Stimulated activated CD4-positive, alpha-beta T cell treated with anti-CD3 and anti-CD28 coated beads, Interleukin-1b, Interleukin-23, amount 100 ng/mL, for 24 hours (primary cell): Measurements from ENCODE around the gene USF2.
"Not testable (repeated sequence)": the region's sequence is repeated elsewhere in the genome, so short reads cannot be mapped to it uniquely, and the experiment has no call there.

Source experiments
- DNase-seq, 4 experiments: peaks; one replicate each; pipeline ENCODE4 v3.0.0-alpha.2; 2020; ENCODE audit warnings: low read depth in 4 of 4, low spot score in 1 of 4

The USF2 gene

DNA sequence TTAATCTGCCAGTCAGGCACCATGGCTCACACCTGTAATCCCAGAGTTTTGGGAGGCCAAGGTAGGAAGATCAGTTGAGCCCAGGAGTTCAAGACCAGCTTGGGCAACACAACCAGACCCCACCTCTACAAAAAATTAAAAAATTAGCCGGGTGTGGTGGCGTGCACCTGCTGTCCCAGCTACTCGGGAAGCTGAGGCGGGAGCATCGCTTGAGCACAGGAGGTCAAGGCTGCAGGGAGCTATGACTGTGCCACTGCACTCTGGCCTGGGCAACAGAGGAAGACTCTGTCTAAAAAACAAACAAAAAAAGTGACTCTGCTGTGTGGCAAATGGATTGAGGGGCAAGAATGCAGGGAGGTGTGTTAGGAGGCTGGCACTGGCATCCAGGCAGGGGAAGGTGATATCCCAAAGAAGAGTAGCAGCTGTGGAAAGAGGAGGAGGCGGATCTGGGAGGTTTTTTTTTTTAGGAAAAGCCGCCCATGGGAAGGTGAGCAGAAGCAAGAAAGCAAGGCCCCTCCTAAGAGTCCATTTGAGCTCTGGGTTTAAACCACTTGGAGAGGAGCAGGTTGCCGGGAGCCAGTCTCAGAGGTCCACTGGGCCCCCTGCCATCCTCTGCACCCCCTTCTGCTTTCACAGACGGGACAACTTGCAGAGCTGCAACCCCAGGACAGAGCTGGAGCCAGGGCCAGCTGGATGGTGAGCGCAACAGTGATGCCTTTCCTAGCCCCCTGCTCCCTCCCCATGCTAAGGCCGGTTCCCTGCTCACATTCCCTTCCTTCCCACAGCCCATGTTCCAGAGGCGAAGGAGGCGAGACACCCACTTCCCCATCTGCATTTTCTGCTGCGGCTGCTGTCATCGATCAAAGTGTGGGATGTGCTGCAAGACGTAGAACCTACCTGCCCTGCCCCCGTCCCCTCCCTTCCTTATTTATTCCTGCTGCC lies 15.7 kb downstream of the USF2 start:
- no peak for DNase-seq

DNA sequence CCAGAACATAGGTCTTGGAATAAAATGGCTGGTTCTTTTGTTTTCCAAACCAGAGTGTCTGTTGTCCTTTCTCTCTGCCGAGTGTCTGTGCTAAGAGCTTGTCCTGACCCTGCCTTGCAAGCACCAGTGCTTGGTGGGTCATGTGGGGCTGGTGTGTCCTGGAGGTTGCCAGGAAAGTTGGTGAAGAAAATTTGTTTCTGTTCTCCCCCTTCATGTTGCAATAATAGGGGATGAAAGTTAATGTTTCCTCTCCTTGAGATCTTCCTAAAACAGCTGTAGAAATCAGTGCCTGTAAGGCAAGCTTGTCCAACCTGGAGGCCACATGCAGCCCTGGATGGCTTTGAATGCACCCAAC lies 16.3 kb downstream of the USF2 start:
- DNase-seq: no peak

DNA sequence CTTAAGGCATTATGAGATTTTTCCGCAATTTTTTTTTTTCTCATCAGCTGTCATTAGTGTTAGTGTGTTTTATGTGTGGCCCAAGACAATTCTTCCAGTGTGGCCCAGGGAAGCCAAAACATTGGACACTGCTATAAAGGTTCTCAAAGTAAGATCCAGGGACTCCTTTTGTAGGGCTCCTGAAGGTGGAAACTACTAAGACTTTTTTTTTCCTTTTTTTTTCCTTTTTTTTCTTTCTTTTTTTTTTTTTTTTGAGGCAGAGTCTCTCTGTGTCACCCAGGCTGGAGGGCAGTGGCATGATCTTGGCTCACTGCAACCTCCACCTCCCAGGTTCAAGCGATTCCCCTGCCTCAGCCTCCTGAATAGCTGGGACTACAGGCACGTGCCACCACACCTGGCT lies 16.7 kb downstream of the USF2 start:
- not testable (repeated sequence) for DNase-seq

DNA sequence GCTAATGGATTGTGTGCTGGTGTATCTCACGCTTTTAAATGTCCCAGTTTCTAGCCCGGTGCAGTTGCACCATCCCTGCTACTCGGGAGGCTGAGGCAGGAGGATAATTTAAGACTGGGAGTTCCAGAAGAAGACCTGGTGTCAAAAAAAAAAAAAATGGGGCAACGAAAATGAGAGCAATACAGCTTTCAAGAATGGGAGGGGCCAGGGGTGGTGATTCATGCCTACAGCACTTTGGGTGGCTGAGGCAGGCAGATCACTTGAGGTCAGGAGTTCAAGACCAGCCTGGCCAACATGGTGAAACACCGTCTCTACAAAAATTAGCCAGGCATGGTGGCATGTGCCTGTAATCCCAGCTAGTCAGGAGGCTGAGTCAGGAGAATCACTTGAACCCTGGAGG lies 17.3 kb downstream of the USF2 start:
- DNase-seq: not testable (repeated sequence)

DNA sequence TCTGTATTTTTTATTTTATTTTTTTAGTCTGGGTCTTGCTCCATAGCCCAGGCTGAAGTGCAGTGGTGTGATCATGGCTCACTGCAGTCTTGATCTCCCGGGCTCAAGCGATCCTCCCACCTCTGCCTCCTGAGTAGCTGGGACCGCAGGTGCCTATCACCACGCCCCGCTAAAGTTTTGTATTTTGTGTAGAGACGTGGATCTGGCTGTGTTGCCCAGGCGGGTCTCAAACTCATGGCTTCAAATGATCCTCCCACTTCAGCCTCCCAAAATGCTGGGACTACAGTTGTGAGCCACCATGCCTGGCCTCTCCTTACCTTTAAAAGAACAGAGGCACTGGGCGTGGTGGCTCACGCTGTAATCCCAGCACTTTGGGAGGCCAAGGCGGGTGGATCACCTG lies 19.0 kb downstream of the USF2 start:
- no peak for DNase-seq

DNA sequence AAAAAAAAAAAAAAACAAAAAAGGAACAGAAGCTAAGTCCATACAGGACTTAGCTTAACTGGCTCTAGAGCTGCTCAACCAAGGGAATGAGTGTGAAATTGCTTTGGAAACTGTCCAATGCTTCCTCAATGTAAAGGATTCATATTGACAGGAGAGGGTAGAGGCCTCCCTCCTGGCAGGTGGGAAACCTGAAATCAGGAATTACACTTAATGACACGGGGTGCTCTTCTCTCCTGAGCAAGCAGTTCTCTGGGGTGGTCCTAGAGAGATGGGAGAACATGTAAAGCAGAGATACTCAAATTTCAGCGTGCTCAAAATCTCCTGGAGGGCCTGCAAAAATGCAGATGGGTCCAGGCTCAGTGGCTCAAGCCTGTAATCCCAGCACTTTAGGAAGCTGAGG lies 19.6 kb downstream of the USF2 start:
- DNase-seq: no peak

DNA sequence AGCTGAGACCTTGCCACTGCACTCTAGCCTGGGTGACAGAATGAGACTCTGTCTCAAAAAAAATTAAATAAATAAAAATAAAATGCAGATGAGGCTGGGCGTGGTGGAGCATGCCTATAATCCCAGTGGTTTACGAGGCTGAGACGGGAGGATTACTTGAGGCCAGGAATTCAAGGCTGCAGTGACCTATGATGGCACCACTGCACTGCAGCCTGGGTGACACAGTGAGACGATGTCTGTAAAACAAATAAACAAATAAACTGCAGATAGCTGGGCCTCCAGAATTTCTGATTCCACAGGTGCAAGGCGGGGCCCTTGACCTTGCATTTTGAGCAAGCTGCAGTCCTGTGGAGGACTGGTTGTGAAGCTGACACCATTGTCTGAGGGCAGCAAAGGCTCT lies 20.1 kb downstream of the USF2 start:
- DNase-seq: no peak

DNA sequence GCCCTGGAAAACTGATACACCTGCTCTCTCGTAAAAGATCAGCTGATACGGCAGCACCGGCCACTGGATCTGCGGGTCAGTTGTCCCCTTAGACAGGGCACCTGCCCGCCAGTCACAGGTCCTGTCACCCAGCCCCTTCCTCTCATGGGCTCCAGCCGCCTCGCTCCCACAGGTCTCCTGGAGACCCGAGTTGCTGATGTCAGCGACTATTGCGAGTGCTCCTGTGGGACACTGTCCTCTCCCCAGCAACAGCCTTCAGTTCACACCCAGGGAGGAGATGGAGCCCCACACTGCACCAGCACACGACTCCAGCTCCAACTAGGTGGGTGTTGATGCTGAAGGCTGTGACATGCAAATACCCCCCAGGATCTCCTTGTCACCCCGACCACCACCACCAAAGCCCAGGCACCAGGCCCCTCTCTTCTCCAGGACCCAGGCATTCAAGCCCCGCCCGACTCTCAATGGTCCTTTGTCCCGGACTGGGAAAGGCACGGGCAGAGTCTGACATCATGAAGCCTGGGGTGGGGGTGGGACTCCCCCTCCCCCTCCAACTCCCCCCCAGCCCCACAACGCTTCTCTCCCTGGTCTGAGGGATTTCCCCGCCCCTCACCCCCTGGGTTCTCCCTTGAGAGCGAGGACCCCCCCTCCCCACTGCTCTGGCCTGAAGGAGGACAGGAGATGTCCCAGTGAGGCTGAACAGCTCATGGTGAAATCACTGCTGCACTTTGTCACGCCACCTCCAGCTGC lies 21.8 kb downstream of the USF2 start:
- no peak for DNase-seq

DNA sequence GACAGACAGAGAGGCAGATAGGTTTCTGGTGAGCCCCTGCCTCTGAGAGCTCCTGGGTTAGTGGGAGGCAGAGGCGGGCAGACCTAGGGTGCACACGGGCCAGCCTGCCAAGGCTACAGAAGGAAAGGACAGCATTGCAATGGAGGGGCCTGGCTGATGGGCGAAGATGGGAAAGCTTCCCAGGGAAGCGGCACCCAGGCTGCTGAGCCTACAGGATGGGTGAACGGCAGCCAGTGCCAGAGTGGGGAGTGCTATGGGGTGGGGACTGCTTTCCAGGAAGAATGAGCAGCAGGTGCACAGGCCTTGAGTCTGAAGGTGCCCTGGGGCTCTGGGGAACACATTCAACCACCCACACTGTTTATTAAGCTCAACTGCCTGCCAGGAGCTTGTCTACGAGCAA lies 22.5 kb downstream of the USF2 start:
- no peak for DNase-seq

DNA sequence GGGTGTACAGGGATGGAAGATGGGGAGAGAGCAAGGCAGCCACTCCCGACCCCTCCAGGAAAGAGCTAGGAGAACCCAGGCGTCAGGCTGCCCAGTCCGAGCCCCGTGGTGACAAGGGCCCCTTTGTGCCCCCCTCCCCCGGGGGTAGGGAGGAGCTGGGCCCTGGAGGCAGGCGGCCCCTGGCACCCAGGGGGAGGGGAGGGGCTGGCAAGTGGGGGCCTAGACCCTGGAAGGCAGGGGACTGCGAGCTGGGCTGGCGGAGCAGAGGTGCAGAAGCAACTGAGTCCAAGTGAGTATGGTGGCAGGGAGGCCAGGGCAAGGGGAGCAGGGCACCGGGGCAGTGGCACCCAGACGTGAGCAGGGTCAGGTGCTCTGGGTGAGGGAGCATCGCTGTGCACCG lies 23.2 kb downstream of the USF2 start, which contains the start of gene MAG:
Gene MAG (plus strand): TSS at position 246 of the 400 bp plus-strand sequence. CDS start 3,248 bp downstream, outside the sequence.
- no peak for DNase-seq

DNA sequence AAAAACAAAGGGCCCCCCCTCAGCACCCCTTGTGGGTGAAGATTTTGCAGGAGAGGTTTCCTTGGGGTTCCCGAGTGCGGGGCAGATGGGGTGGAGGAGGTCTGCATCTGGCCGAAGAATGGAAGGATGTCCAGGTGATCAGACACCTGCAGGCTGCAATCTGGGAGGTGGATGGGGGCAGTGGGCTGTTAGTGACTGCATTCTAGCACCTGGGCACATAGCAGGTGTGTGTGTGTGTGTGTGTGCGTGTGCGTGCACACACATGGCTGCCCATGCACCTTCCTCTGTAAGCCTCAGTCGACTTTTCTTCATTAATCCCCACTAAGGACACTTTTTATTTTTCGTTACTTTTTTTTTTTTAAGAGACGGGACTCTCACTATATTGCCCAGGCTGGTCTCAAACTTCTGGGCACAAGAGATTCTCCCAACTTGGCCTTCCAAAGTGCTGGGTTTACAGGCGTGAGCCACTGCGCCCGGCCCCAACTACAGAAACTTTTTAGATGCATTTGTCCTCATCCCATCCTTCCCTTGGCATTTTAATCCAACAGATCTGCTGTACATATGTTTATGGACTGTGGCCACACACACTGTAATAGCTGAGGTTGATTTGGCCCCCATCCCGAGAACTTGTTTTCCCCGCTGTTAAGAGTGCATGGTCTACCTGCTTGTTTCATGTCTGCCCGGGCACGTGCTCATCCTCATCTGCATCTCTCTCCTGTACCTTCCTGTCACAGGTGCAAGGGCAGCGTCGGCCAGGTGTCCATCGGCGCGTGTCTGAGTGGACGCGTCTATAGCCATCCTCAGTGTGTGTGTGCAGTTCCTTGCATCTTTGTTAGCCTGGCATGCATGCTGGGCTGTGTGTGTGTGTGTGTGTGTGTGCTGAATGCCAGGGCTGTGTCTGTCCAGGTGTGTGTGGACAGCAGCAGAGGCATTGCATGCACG lies 23.9 kb downstream of the USF2 start:
- no peak for DNase-seq

DNA sequence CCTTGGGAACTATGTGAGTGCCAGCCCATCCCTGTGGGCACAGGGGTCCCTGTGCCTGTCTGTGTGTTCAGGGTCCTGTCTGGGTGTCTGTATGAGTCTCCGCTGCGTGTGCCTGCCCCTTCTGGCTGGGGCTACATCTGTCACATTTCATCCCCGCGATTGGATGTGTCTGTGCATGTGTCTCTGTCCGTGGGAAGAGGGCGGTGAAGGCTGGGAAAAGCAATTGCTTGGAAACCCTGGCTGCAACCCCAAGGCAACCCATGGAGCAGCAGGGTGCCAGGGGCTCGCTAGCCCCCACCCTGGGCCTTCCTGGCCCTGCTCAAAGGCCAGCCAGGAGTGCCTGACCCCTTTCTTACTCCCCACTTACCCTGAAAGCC lies 24.6 kb downstream of the USF2 start:
- no peak for DNase-seq

DNA sequence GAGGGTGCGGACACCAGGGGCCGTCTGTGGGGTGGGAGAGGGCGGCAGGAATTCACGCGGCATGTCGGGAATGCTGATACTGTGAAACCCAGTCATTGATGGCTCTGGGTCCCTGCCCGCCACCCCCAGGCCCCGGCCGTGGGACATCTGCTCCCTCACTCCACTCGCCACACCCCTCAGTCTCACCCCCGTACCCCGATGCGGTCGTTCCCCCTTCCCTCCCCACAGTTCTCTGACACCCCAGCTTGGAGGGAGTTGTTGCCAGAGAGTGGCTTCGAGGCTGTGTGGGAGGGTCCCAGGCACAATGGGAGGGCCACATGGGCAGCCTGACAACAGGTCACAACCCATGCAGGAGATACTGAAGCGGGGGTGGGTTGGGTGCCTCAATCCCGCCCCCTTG lies 25.0 kb downstream of the USF2 start:
- no peak for DNase-seq

DNA sequence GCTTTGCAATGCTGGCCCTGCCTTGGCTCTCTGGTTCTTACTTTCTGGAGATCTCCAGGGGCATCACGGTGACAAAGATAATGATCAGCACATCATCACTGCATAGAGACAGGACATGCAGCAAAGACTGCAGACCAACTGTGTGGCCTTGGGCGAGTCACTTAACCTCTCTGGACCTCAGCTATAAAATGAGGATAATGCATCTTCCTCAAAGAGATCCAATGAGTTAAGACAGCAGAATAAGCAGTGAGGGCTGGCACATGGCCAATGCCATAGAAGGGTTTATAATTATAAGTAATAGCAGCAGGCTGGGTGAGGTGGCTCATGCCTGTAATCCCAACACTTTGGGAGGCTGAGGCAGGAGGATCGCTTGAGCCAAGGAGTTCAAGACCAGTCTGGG lies 25.6 kb downstream of the USF2 start:
- no peak for DNase-seq

DNA sequence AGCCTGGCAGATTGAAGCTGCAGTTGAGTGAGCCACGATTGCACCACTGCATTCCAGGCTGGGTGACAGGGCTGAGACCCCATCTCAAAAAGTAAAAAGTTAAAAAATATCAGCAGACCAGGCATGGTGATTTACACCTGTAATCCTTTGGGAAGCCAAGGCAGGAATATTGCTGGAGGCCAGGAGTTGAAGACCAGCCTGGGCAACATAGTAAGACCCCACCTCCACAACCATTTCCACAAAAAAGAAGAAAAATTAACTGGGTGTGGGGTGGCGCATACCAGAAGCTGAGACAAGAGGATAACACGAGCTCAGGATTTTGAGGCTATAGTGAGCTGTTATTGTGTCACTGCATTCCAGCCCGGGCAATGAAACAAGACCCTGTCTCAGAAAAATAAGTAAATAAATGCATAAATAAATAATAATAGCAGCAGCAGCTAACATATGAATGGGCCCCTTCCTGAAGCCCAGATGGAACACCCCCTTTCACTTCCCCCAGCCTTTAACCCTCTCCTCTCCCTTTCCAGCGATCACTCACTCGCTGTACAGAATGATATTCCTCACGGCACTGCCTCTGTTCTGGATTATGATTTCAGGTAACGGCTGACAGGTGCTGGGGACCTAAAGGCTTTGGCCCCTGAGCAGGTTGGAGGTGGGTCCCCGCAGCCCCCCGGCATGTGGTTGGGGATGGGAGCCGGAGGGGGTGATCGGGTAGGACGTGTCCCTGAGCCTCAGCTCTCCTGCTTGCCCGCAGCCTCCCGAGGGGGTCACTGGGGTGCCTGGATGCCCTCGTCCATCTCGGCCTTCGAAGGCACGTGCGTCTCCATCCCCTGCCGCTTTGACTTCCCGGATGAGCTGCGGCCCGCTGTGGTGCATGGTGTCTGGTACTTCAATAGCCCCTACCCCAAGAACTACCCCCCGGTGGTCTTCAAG lies 26.4 kb downstream of the USF2 start:
- DNase-seq: no peak

DNA sequence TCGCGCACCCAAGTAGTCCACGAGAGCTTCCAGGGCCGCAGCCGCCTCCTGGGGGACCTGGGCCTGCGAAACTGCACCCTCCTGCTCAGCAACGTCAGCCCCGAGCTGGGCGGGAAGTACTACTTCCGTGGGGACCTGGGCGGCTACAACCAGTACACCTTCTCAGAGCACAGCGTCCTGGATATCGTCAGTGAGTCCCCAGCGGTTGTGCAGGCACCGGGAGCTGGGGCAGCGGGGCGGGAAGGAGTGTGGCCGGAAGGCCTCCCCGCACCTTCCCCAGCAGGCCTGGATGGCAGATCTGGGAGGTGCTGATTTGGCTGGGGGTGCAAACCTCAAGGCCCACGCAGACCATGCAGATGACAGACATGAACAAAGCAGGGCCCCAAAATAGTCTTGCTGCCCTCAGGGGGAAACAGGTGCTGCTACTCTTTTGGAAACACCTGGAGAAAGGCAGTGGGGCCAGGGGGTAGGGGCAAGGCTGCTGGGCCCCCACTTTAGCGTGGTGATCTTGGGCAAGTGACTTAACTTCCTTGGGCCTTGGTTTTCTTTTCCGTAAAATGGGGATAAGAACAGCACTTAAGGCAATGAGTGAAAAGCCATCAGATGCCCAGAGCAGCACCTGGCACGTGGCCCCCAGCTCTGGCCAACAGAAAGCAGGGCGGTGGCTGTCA lies 27.2 kb downstream of the USF2 start:
- no peak for DNase-seq

DNA sequence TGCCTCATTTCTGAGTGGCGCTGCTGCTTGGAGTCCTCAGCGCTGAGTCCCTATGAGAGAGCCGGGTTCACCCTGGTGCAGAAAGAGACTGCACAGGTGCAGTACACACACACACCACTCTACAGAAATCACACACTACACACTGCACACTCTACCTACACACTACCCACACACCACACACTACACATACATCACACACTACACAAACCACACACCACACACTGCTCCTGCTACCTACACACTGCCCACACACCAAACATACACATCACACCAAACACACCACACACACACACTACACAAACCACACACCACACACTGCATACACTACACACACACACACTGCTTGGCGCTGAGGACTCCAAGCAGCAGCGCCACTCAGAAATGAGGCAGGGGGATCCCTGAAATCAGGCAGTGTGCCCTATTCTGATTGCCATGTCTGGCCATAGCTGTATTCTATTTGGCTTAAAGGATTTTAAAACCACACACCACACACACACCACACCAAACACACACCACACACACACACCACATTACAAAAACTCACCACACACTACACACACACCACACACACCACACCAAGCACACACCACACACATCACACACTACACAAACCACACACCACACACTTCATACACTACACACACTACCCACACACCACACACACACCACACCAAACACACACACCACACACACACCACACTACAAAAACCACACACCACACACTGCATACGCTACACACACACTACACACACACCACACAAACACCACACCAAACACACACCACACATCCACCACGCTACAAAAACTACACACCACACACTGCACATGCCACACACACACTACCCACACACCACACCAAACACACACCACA lies 28.1 kb downstream of the USF2 start:
- no peak for DNase-seq

DNA sequence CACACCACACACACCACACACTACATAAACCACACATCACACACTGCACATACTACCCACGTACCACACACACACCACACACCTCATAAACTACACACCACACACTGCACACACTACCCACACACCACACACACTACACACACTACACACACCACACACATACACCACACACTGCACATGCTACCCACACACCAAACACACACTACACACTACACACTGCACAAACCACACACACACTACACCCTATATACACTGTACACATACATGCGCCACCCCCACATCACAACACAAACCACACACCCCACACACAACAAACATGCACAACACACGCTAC lies 28.7 kb downstream of the USF2 start:
- no peak for DNase-seq

DNA sequence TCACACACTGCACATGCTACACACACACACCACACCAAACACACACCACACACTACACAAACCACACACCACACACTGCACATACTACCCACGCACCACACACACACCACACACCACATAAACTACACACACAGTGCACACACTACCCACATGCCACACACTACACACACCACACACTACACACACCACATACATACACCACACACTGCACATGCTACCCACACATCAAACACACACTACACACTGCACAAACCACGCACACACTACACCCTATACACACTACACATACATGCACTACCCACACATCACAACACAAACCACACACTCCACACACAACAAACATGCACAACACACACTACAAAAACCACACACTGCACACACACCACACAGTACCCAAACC lies 29.2 kb downstream of the USF2 start:
- DNase-seq: no peak
